ENCODE measurements around the gene ZNF579.

The ZNF579 gene

GRCh38 chr19:55566823-55567222 lies 13.8 kb downstream of the ZNF579 start:
- no peak for DNase-seq

DNA sequence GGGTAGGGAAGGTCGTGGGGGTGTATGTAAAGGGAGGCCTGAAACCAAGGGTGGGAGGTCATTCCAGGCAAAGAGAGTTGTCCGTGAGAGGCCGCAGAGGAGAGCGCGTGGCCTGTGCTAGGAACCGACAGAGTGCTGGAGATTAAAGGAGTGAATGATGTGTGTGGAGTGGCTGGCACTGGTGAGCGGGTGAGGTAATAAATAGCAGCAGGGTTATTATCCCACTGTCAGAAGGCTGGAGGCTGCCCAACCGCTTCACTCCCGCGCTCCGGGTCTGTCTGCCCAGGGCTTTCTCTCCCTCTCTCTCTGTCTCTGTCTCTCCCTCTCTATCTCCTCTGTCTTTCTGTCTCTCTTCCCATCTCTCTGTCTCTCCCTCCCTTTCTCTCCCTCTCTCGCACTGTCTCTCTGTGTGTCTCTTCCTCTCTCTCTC lies 17.4 kb downstream of the ZNF579 start:
- DNase-seq, result peak; percentile 14 to 72

- no peak for DNase-seq
Observed at GRCh38 chr19:55559684-55560083, 21.0 kb downstream of the ZNF579 start.

DNA sequence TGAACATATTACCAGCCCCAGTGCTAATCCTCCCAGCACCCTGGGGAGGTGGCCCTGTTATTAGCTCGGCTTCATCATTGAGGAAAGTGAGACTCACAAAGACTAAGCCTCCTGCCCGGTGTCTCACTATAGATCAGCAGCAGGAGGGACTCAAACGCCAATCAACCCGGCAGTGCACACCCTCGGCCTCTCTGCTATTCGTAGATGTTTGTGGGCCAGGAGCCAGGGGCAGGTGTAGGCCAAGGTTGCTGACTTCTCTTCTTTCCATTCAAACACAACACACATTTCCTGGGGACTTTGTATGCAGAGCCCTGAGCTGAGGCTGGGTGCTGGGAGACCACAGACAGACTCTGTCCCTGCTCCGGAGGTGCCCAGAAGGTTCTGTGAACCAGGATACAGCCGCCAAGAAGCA lies 25.9 kb downstream of the ZNF579 start:
- no peak for DNase-seq

- DNase-seq, result no peak
Observed at GRCh38 chr19:55554302-55554701, 26.3 kb downstream of the ZNF579 start.

- DNase-seq, result no peak
Observed at GRCh38 chr19:55553217-55554182, 27.1 kb downstream of the ZNF579 start.

- DNase-seq, result no peak
Observed at GRCh38 chr19:55552620-55553019, 28.0 kb downstream of the ZNF579 start.

- DNase-seq, result no peak
Observed at GRCh38 chr19:55552206-55552605, 28.4 kb downstream of the ZNF579 start.

DNA sequence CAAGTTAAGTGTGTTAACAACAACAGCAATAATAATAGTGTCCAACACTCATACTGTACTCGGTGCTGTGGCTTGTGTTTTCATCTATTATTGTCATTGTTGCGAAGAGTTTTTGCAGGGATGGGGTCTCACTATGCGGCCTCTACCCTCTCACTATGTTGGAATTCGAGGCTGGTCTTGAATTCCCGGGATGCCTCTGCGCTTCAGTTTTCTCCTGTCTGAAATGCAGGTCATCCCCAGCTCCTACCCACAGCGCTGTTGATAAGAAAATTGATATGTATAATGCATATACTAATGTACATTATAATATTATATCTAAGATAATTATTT lies 30.4 kb downstream of the ZNF579 start:
- DNase-seq, result no peak

DNA sequence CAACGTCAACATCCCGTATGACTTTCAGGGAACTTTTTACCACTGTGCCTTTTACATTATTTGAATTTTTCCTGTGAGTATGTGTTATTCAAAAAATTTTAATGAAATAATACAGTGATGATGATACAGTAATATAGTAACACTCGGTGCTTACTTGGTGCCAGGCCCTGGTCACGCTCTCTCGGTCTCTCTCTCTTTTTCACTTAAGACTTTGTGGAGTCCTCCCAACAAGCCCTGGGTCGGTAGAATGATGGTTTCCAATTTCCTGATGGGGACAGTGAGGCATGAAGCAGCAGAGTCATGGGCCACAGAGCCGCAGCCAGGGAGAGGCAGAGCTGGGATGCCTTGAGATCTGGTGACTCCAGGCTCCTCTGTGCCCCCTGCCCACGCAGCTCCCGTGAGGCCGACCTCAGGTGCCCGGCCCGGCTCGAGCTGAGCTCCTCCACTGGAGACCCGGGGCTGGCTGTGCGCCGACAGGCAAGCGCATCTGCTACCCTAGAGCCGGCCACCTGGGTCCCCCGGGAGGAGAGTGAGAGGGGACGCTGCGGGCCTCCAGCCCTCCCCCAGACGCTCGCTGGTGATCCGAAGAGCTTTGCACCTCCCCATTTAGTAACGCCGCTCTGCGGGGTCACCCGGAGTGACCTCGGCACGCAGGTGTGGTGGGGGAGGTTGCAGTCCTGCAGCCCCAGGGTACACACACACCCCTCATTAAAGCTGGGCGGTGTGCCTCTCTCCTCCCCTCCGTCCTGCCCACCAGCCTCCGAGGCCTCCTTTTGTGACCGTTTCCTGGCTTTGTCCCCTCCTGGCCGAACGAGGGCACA lies 30.9 kb downstream of the ZNF579 start:
- no peak for DNase-seq

GRCh38 chr19:55546822-55547614 lies 33.6 kb downstream of the ZNF579 start:
- DNase-seq, result no peak

- no peak for DNase-seq
Observed at GRCh38 chr19:55546011-55546410, 34.6 kb downstream of the ZNF579 start.

DNA sequence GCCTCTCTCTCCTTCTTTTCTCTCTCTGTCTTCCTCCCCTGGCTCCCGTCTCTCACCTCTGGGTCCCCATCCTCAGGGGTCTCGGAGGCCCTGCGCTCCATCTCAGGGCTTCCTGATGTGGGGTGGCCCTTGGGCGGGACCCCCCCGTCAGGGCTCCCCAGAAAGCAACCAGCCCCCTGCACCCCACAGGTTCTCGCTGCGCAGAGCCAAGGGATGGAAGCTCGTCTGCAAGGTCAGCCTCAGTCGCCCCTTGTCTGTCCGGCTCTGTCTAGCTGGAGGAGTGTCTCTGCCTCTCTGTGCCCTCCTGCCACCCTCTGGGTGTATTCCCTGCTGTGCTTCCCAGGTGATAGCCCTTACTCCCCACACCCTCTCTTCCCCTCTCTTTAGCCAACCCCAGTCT lies 35.2 kb downstream of the ZNF579 start, which contains the start of gene SBK3:
TSS of gene SBK3 (minus strand) at position 101 of the 400 bp plus-strand sequence. CDS start at position 101, 0 bp downstream.
- DNase-seq, result no peak

- DNase-seq, result no peak
Observed at GRCh38 chr19:55544776-55545439, 35.7 kb downstream of the ZNF579 start.

- no peak for DNase-seq
Observed at GRCh38 chr19:55544014-55544413, 36.6 kb downstream of the ZNF579 start.

- no peak for DNase-seq
Observed at GRCh38 chr19:55543567-55543966, 37.1 kb downstream of the ZNF579 start.

GRCh38 chr19:55542292-55542855 lies 38.3 kb downstream of the ZNF579 start:
- DNase-seq, result no peak

GRCh38 chr19:55541091-55541490 lies 39.6 kb downstream of the ZNF579 start:
- no peak for DNase-seq

DNA sequence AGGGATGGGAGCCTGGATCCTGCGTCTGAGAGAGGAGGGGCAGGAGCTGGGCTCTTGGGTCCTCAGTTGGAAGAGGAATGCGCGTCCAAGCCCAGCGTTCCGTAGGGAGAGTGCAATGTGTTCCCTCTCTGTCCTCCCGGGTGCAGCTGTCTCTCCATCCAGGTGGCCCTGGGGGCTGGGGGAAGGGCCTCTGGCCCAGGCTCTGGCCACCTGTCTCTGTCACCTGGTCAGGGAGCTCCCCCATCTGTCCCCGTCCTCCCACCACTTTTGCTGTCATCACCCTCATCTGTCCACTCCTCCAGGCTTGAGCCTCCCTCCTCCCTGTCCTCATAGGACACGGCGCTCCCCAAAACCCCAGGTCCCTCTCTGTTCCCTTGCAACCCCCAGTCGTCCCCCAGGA lies 40.0 kb downstream of the ZNF579 start:
- DNase-seq, result no peak

- no peak for DNase-seq
Observed at GRCh38 chr19:55539090-55539984, 41.3 kb downstream of the ZNF579 start.

GRCh38 chr19:55538132-55538531 lies 42.5 kb downstream of the ZNF579 start:
- DNase-seq, result no peak
